ENCODE data around the gene PBX1. TPM values are rescaled to one million over a fixed set of nuclear protein-coding genes. Genes with fewer than 3 reads are reported as not detected.

The PBX1 gene
- total and polyA plus RNA-seq, 2 experiments from 2014 or later, result 14.8 to 61.6 TPM

DNA sequence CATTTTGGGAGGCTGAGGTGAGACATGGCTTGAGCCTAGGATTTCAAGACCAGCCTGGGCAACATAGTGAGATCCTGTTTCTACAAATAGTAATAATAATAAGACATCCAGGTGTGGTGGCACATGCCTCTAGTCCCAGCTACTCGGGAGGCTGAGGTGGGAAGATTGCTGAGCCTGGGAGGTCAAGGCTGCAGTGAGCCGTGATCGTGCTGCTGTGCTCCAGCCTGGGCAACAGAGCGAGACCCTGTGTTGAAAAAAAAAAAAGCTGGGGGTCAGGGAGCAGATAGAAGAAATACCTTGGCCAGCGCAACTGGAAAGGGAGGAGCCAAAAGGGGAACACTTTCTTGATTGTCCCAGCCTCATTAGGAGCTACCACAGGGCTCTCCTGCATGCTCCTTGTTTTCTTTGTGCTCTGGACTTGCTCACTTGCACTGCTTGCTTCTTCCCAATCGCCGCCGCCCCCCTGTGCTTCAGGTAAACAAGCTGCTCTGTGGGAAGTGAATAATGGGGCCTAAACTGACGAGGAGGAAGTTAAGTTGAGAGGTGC lies 31.1 kb downstream of the PBX1 start:
- Histone ChIP-seq H3K4me1 (ENCODE audit: insufficient read depth) (peaks cover 54% of the 10 kb centered on the region), H3K36me3 (replicated peaks; ENCODE audit: insufficient read depth, low read depth) (no peaks in the 10 kb centered on the region), H3K79me2 (peaks cover 77% of the 10 kb centered on the region), H3K4me3 (no peak overlapping the region), H2AFZ (peak overlapping the region; percentile 27), H3K4me2 (peak overlapping the region; percentile 73), H4K20me1 (ENCODE audit: insufficient read depth, poor library complexity, severe bottlenecking) (no peaks in the 10 kb centered on the region), H3K9me3 (ENCODE audit: low read depth) (no peaks in the 10 kb centered on the region), H3K9me2 (replicated peaks; ENCODE audit: insufficient read depth) (no peaks in the 10 kb centered on the region), H3K27me3 (no peaks in the 10 kb centered on the region), H3K27ac (peak overlapping the region; percentile 92)
- no peak for DNase-seq (ENCODE audit: low spot score)
- TF ChIP-seq EZH2 (IDR thresholded peaks at IDR 0.05; ENCODE audit: borderline replicate concordance), result no peak
- TF ChIP-seq, protein P1, sequence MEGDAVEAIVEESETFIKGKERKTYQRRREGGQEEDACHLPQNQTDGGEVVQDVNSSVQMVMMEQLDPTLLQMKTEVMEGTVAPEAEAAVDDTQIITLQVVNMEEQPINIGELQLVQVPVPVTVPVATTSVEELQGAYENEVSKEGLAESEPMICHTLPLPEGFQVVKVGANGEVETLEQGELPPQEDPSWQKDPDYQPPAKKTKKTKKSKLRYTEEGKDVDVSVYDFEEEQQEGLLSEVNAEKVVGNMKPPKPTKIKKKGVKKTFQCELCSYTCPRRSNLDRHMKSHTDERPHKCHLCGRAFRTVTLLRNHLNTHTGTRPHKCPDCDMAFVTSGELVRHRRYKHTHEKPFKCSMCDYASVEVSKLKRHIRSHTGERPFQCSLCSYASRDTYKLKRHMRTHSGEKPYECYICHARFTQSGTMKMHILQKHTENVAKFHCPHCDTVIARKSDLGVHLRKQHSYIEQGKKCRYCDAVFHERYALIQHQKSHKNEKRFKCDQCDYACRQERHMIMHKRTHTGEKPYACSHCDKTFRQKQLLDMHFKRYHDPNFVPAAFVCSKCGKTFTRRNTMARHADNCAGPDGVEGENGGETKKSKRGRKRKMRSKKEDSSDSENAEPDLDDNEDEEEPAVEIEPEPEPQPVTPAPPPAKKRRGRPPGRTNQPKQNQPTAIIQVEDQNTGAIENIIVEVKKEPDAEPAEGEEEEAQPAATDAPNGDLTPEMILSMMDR (IDR thresholded peaks at IDR 0.05; ENCODE audit: poor library complexity), result no peak
- 40% methylated on average over 9 of the region's 9 CpGs for WGBS (ENCODE audit: low lambda C conversion rate, missing lambda C conversion rate)

DNA sequence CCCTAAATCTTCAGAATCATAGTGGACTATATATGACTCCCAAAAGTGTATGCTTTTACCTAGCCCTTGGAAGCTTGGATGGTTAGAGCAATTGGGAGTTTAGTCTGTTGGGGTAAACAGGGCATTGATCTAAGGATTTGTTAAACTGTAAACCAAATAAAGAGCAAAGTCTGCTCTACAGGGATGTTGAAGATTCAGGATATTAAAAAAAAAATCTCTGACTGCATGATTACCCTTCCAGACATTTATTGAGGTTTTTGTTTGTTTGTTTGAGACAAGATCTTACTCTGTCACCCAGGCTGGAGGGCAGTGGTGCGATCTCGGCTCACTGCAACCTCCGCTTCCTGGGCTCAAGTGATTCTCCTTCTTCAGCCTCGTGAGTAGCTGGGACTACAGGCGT lies 31.6 kb downstream of the PBX1 start:
- H3K27ac ChIP-seq, result peak overlapping the region; percentile 92

DNA sequence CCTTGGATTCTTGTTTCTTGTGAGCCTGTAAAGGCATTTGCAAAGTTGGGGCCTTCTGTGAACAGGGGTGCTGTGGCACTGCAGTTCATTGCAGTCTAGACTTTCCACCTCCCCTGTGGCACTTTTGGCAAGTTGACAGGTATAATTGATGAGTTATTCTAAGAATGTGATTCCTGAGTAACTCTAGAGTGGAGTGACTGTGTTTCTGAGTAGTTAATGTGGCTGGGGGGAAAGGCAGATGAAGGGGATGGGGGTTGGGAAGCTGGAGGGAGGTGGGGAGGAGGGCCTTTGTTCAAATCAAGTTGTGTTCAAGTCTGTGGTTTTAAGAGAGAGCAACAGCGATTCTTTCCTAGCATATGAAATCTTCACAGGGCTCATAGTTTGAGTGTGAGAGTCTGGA lies 32.9 kb downstream of the PBX1 start:
- Histone ChIP-seq H3K27ac (peak overlapping the region; percentile 92), H3K27me3 (no peaks in the 10 kb centered on the region), H3K79me2 (peaks cover 76% of the 10 kb centered on the region), H3K4me3 (no peak overlapping the region), H4K20me1 (ENCODE audit: insufficient read depth, poor library complexity, severe bottlenecking) (no peaks in the 10 kb centered on the region), H3K4me2 (peak overlapping the region; percentile 34), H3K36me3 (replicated peaks; ENCODE audit: insufficient read depth, low read depth) (no peaks in the 10 kb centered on the region), H3K9me3 (ENCODE audit: low read depth) (no peaks in the 10 kb centered on the region), H3K9me2 (replicated peaks; ENCODE audit: insufficient read depth) (no peaks in the 10 kb centered on the region), H3K4me1 (ENCODE audit: insufficient read depth) (peaks cover 54% of the 10 kb centered on the region), H2AFZ (no peak overlapping the region)
- WGBS (ENCODE audit: low lambda C conversion rate, missing lambda C conversion rate), result 38% methylated on average over 1 of the region's 1 CpG
- no peak for TF ChIP-seq EZH2 (IDR thresholded peaks at IDR 0.05; ENCODE audit: borderline replicate concordance)
- no peak for TF ChIP-seq EZH2phosphoT487 (IDR thresholded peaks at IDR 0.05; ENCODE audit: low read depth, severe bottlenecking, unreplicated experiment)
- TF ChIP-seq, protein P1 (IDR thresholded peaks at IDR 0.05; ENCODE audit: poor library complexity), result no peak
- no peak for DNase-seq (ENCODE audit: low spot score)

More for the DNA sequence above, 31.6 kb downstream of the PBX1 start:
- Histone ChIP-seq H3K9me2 (replicated peaks; ENCODE audit: insufficient read depth) (no peaks in the 10 kb centered on the region), H3K4me3 (no peak overlapping the region), H3K4me1 (ENCODE audit: insufficient read depth) (peaks cover 56% of the 10 kb centered on the region), H3K79me2 (peaks cover 77% of the 10 kb centered on the region), H3K4me2 (peak overlapping the region; percentile 73), H4K20me1 (ENCODE audit: insufficient read depth, poor library complexity, severe bottlenecking) (no peaks in the 10 kb centered on the region), H2AFZ (peak overlapping the region; percentile 27), H3K9me3 (ENCODE audit: low read depth) (no peaks in the 10 kb centered on the region), H3K27me3 (no peaks in the 10 kb centered on the region), H3K36me3 (replicated peaks; ENCODE audit: insufficient read depth, low read depth) (no peaks in the 10 kb centered on the region)
- TF ChIP-seq, protein P1 (IDR thresholded peaks at IDR 0.05; ENCODE audit: poor library complexity), result no peak
- DNase-seq (ENCODE audit: low spot score), result no peak
- WGBS (ENCODE audit: low lambda C conversion rate, missing lambda C conversion rate), result 58% methylated on average over 5 of the region's 5 CpGs

DNA sequence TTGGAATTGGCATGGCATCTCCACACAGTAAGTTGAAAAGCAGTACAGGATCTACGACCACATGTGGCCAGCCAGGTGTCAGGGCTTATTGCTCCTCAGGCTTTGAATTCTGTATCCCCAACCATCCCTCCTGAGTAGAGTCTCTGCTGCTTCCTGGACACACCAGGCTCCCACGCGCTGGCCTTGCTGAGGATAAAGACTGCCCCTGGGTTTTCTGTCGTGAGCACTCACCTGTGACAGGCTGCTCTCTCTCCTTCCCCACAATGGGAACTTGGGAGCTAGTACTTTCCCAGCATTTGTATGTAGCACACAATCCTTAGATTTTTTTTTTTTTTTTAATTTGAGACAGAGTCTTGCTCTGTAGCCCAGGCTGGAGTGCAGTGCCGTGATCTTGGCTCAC lies 33.6 kb downstream of the PBX1 start:
- Histone ChIP-seq H3K4me2 (no peak overlapping the region), H3K36me3 (replicated peaks; ENCODE audit: insufficient read depth, low read depth) (no peaks in the 10 kb centered on the region), H3K27ac (peak overlapping the region; percentile 92), H3K9me2 (replicated peaks; ENCODE audit: insufficient read depth) (no peaks in the 10 kb centered on the region), H3K27me3 (no peaks in the 10 kb centered on the region), H3K4me1 (ENCODE audit: insufficient read depth) (peaks cover 46% of the 10 kb centered on the region), H2AFZ (no peak overlapping the region), H3K4me3 (no peak overlapping the region), H3K79me2 (peaks cover 81% of the 10 kb centered on the region), H3K9me3 (ENCODE audit: low read depth) (no peaks in the 10 kb centered on the region), H4K20me1 (ENCODE audit: insufficient read depth, poor library complexity, severe bottlenecking) (no peaks in the 10 kb centered on the region)
- 85% methylated on average over 5 of the region's 5 CpGs for WGBS (ENCODE audit: low lambda C conversion rate, missing lambda C conversion rate)
- TF ChIP-seq EZH2phosphoT487 (IDR thresholded peaks at IDR 0.05; ENCODE audit: low read depth, severe bottlenecking, unreplicated experiment) (no peak), EZH2 (IDR thresholded peaks at IDR 0.05; ENCODE audit: borderline replicate concordance) (no peak)
- TF ChIP-seq, protein P1 (IDR thresholded peaks at IDR 0.05; ENCODE audit: poor library complexity), result no peak
- no peak for DNase-seq (ENCODE audit: low spot score)
